Measurements from ENCODE around the gene PLCD1.
A peak's percentile ranks its signal among the peaks of the same experiment; 100 is the strongest.
"Not testable (repeated sequence)": the region's sequence is repeated elsewhere in the genome, so short reads cannot be mapped to it uniquely, and the experiment has no call there.

Gene PLCD1

GRCh38 chr3:37999836-38000235, 29.6 kb downstream of the PLCD1 start:
- no peak for DNase-seq

- no peak for DNase-seq
Observed at GRCh38 chr3:37997791-37998370, 31.6 kb downstream of the PLCD1 start.

GRCh38 chr3:37997342-37997741, 32.1 kb downstream of the PLCD1 start:
- no peak for DNase-seq

- DNase-seq: peak; percentile 54 to 84 (median 73)
Observed at GRCh38 chr3:37996785-37997301, 32.6 kb downstream of the PLCD1 start.

- peak in 1 of 5 donors; percentile 33 for DNase-seq
Observed at GRCh38 chr3:37995652-37996641, 33.5 kb downstream of the PLCD1 start.

- DNase-seq: no peak
Observed at GRCh38 chr3:37994639-37994972, 34.8 kb downstream of the PLCD1 start.

GRCh38 chr3:37993820-37994638, 35.4 kb downstream of the PLCD1 start:
- DNase-seq: peak; percentile 28 to 75 (median 40)

- no peak for DNase-seq
Observed at GRCh38 chr3:37993460-37993819, 36.0 kb downstream of the PLCD1 start.

- no peak for DNase-seq
Observed at GRCh38 chr3:37993067-37993455, 36.4 kb downstream of the PLCD1 start.

GRCh38 chr3:37992271-37993066, 37.0 kb downstream of the PLCD1 start:
- no peak for DNase-seq

GRCh38 chr3:37991823-37992222, 37.6 kb downstream of the PLCD1 start:
- no peak for DNase-seq

GRCh38 chr3:37991109-37991508, 38.3 kb downstream of the PLCD1 start:
- no peak for DNase-seq

- DNase-seq: no peak
Observed at GRCh38 chr3:37990527-37990926, 38.9 kb downstream of the PLCD1 start, which contains the start of gene VILL. Gene VILL (plus strand): TSS chr3:37990786. CDS start chr3:37993673, 2,887 bp downstream.

GRCh38 chr3:37989821-37990480, 39.5 kb downstream of the PLCD1 start:
- no peak for DNase-seq

GRCh38 chr3:37988931-37989525, 40.4 kb downstream of the PLCD1 start:
- no peak for DNase-seq

- DNase-seq: not testable (repeated sequence)
Observed at GRCh38 chr3:37988376-37988775, 41.1 kb downstream of the PLCD1 start.

- no peak for DNase-seq
Observed at GRCh38 chr3:37987751-37988179, 41.7 kb downstream of the PLCD1 start.

GRCh38 chr3:37987315-37987697, 42.1 kb downstream of the PLCD1 start:
- DNase-seq: no peak

GRCh38 chr3:37986479-37987314, 42.7 kb downstream of the PLCD1 start:
- DNase-seq: no peak

GRCh38 chr3:37985637-37986320, 43.7 kb downstream of the PLCD1 start:
- DNase-seq: no peak

Measured in T-helper 1 cell (primary cell).